Measurements from ENCODE around the gene MAML2.

Gene MAML2

DNA sequence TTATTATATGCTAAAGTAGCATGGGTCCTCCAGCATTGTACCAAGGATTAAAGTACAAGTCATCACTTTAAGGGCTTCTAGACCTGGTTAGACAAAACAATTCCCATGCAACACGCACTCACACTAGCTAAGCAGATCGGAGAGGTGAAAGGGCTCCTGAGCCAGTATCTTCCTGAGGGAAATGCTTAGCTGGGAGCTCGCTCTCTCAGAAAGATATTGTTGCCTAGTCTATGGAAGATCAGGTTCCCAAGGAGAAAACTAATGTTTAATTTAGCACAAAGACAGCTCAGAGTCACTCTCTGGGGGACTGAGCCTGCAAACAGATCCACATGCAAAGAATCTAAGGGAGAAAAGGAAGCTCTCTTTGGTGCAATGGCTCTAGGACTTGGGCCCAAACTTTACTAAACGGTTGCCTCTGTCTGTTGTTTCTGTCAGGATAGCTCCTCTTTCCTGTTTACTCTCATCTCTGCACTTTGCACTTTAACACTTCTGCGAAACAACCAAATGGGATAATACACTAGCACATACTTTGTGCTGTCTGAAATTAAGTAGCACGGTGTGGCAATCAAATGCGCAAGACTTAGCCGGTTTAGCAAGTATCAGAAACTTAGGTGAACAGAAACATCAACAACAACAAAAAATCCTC lies 10.7 kb downstream of the MAML2 start:
- DNase-seq (ENCODE audit: low read depth) = no peak
- no peak overlapping the region for H3K4me3 ChIP-seq (ENCODE audit: control insufficient read depth, low read depth, low read length)
- TF ChIP-seq, protein P1, sequence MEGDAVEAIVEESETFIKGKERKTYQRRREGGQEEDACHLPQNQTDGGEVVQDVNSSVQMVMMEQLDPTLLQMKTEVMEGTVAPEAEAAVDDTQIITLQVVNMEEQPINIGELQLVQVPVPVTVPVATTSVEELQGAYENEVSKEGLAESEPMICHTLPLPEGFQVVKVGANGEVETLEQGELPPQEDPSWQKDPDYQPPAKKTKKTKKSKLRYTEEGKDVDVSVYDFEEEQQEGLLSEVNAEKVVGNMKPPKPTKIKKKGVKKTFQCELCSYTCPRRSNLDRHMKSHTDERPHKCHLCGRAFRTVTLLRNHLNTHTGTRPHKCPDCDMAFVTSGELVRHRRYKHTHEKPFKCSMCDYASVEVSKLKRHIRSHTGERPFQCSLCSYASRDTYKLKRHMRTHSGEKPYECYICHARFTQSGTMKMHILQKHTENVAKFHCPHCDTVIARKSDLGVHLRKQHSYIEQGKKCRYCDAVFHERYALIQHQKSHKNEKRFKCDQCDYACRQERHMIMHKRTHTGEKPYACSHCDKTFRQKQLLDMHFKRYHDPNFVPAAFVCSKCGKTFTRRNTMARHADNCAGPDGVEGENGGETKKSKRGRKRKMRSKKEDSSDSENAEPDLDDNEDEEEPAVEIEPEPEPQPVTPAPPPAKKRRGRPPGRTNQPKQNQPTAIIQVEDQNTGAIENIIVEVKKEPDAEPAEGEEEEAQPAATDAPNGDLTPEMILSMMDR (conservative IDR thresholded peaks at IDR 0.05; ENCODE audit: control insufficient read depth, insufficient read depth, low read depth, low read length) = no peak

DNA sequence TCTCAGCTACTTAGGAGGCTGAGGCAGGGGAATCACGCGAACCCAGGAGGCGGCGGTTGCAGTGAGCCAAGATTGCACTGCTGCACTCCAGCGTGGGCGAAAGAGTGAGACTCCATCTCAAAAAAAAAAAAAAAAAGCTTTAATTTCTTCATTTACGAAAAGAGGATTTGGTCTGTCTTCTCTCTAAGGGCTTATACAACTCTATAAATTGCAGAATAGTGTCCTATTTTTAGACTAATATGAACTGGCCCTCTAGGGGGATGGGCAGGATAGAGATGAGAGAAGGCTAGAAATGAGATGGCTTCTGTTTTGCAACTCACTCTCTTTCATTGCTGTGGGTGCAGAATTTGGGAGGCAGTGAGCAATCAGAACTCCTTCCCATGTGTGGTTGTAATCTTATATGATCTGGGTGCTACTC lies 11.3 kb downstream of the MAML2 start:
- TF ChIP-seq, protein P1 (conservative IDR thresholded peaks at IDR 0.05; ENCODE audit: control insufficient read depth, insufficient read depth, low read depth, low read length) = no peak
- no peak for DNase-seq (ENCODE audit: low read depth)
- no peak overlapping the region for H3K4me3 ChIP-seq (ENCODE audit: control insufficient read depth, low read depth, low read length)

DNA sequence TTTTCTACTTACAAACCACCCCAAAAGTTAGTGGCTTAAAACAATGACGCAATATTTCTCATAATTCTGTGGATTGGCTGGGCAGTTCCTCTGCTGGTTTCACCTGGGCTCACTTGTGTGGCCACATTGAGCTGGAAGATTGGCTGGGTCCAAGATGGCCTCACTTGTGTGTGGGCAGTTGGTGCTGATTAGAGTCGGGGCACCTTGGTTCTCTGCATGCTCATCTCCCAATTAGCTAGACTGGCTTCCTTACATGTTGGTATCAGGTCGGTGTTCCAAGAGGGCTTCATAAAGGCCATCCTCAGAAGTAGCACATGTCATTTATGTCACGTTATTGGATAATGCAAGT lies 12.5 kb downstream of the MAML2 start:
- no peak overlapping the region for H3K4me3 ChIP-seq (ENCODE audit: control insufficient read depth, low read depth, low read length)
- no peak for DNase-seq (ENCODE audit: low read depth)
- TF ChIP-seq, protein P1 (conservative IDR thresholded peaks at IDR 0.05; ENCODE audit: control insufficient read depth, insufficient read depth, low read depth, low read length) = no peak

DNA sequence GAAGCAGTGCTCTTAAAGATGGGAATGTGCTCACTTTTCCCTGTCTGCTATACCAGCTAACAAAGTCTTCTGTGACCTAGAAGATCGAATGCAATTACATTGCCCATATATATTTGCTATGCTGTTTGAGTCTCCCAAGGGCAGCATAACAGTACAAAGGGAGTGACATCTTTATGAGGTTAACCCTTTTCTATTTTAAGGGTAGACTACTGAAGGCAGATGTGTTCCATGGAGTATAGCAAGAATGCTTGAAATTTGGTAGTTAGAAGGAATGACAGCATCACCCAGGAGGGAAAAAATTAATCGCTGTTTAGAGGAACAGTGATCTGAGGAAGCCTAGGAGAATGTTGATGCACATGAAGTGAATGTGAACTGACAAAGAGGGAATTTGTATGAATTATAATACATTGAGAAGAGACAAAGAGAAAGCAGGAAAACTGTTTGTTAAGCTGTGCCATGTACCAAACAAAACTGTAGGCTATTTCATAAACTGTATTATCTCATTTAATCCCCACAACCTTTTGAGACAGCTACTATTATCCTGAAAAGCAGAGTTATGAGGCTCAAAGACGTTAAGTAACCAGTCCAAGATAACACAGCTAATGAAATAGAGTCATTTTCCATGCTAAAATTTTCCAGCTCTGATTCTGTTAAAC lies 13.0 kb downstream of the MAML2 start:
- TF ChIP-seq, protein P1 (conservative IDR thresholded peaks at IDR 0.05; ENCODE audit: control insufficient read depth, insufficient read depth, low read depth, low read length) = no peak
- H3K4me3 ChIP-seq (ENCODE audit: control insufficient read depth, low read depth, low read length) = no peak overlapping the region
- DNase-seq (ENCODE audit: low read depth) = no peak

DNA sequence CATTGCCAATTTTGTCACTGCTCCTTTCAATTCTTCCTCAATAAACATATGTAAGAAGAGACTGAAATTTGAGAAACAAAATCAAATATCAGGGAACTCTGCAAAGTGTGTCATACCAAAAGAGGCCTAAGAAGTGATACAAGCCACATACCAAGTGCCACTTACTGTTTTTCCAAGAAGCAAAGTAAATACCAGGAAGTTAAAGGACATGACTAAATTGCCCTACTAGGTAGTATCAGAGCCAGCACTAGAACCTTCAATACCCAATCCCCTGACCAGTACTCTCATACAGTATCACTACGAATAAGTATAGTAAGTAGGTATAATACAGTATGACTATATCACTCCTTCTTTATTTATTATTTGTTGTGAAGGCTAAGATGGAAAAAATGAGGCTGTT lies 13.6 kb downstream of the MAML2 start:
- DNase-seq (ENCODE audit: low read depth) = no peak
- TF ChIP-seq, protein P1 (conservative IDR thresholded peaks at IDR 0.05; ENCODE audit: control insufficient read depth, insufficient read depth, low read depth, low read length) = no peak
- H3K4me3 ChIP-seq (ENCODE audit: control insufficient read depth, low read depth, low read length) = no peak overlapping the region

DNA sequence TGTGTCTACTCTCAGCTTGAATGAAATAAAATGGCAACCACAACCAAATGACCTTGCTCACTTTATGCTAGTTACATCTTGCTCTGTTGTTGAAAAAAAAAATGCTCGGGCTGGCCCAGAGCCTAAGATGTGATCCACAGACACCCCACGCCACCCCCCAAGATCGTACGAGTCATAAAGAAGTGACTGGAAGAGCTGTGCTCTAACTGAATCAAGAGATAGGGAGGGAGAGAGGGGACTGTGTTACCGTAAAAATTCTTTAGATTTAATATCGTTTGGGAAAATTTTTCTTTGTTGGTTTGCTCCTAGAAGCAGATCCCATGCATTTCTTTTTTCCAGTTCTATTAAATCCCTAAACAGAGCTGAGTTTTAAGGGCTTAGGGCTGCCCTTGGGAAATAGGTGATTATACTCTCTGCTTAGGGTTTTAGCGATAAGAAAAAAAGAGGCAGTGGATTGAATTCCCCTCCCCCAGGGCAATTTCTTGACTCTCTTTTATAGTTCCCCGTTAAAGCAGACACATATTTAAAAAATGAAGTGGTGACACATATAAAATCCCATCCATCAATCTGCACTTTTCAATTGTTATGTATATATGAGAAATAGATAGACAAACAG lies 14.5 kb downstream of the MAML2 start:
- TF ChIP-seq, protein P1 (conservative IDR thresholded peaks at IDR 0.05; ENCODE audit: control insufficient read depth, insufficient read depth, low read depth, low read length) = no peak
- no peak overlapping the region for H3K4me3 ChIP-seq (ENCODE audit: control insufficient read depth, low read depth, low read length)
- no peak for DNase-seq (ENCODE audit: low read depth)
